ENCODE results near the gene TTC16. TPM values are rescaled to one million over a fixed set of nuclear protein-coding genes. Genes with fewer than 3 reads are reported as not detected.
"Not testable (repeated sequence)": the region's sequence is repeated elsewhere in the genome, so short reads cannot be mapped to it uniquely, and the experiment has no call there.

TTC16 gene
- total RNA-seq, 1 donor from 2014 or later, result 0.18 TPM

GRCh38 chr9:127742435-127743088, 26.7 kb downstream of the TTC16 start:
- Mint-ChIP-seq H3K4me1 (ENCODE audit: low read depth) (no peaks in the 10 kb centered on the region), H3K27me3 (ENCODE audit: low read depth) (no peaks in the 10 kb centered on the region), H3K9me3 (no peaks in the 10 kb centered on the region), H3K4me3 (ENCODE audit: low read depth) (no peak overlapping the region), H3K27ac (no peak overlapping the region), H3K36me3 (ENCODE audit: low read depth) (peaks cover 49% of the 10 kb centered on the region)
- intact Hi-C loops (cut with micrococcal nuclease), result no loop called here
- DNase-seq (ENCODE audit: low spot score), result no peak

GRCh38 chr9:127744398-127745110, 28.7 kb downstream of the TTC16 start:
- Mint-ChIP-seq H3K27me3 (ENCODE audit: low read depth) (no peaks in the 10 kb centered on the region), H3K4me1 (ENCODE audit: low read depth) (no peaks in the 10 kb centered on the region), H3K9me3 (no peaks in the 10 kb centered on the region), H3K27ac (peak overlapping the region; percentile 42), H3K36me3 (ENCODE audit: low read depth) (peaks cover 54% of the 10 kb centered on the region), H3K4me3 (ENCODE audit: low read depth) (no peak overlapping the region)
- no peak for DNase-seq (ENCODE audit: low spot score)
- intact Hi-C loops (cut with micrococcal nuclease), result no loop called here

- Mint-ChIP-seq H3K27ac (peak overlapping the region; percentile 38), H3K4me3 (ENCODE audit: low read depth) (no peak overlapping the region), H3K9me3 (no peaks in the 10 kb centered on the region), H3K27me3 (ENCODE audit: low read depth) (no peaks in the 10 kb centered on the region), H3K4me1 (ENCODE audit: low read depth) (no peaks in the 10 kb centered on the region), H3K36me3 (ENCODE audit: low read depth) (peaks cover 62% of the 10 kb centered on the region)
- DNase-seq (ENCODE audit: low spot score), result no peak
- intact Hi-C loops (cut with micrococcal nuclease), result no loop called here
Observed at GRCh38 chr9:127746959-127747569, 31.2 kb downstream of the TTC16 start.

- intact Hi-C loops (cut with micrococcal nuclease), result no loop called here
- Mint-ChIP-seq H3K36me3 (ENCODE audit: low read depth) (peaks cover 52% of the 10 kb centered on the region), H3K9me3 (no peaks in the 10 kb centered on the region), H3K27ac (no peak overlapping the region), H3K27me3 (ENCODE audit: low read depth) (no peaks in the 10 kb centered on the region), H3K4me3 (ENCODE audit: low read depth) (no peak overlapping the region), H3K4me1 (ENCODE audit: low read depth) (no peaks in the 10 kb centered on the region)
- DNase-seq (ENCODE audit: low spot score), result no peak
Observed at GRCh38 chr9:127749090-127749787, 33.4 kb downstream of the TTC16 start.

DNA sequence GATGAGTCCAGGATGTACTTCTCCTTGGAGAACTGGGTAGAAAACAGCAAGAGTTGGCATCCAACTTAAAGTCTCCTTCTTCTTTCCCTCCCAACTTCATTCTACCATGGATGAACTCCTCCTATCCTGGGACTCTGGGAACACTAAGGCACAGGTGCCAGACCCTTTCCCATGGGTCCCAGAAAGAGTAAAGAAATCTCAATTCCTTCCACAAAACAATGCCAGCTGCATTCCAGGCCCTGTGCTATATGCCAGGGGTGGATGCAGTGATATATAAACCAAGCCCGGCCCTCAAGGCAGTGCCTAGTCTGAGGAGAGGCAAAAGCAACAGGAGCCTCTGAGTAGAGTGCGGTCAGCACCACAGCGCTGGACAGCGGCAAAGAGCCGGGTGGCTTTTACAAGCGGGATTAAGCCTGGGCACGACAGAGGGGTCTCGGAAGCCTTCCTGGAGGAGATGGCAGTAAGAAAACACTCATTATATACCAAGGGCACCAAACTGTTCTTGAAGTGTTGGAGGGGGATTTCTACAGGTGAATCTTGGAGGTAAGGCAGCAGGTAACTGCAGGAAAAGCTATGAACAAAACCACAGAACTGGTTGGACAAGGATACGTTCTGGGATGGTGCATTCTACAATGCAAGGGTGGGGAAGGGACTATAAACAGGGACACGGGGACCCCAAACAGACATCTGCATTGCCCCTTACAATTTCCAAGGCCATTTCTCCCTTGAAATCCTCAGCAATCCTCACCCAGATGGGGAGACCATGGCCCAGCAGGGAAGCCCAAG, 35.6 kb downstream of the TTC16 start:
- Mint-ChIP-seq H3K27ac (no peak overlapping the region), H3K27me3 (ENCODE audit: low read depth) (no peaks in the 10 kb centered on the region), H3K36me3 (ENCODE audit: low read depth) (peaks cover 43% of the 10 kb centered on the region), H3K4me3 (ENCODE audit: low read depth) (no peak overlapping the region), H3K9me3 (no peaks in the 10 kb centered on the region), H3K4me1 (ENCODE audit: low read depth) (no peaks in the 10 kb centered on the region)
- DNase-seq (ENCODE audit: low spot score), result no peak
- intact Hi-C loops (cut with micrococcal nuclease), result no loop called here

DNA sequence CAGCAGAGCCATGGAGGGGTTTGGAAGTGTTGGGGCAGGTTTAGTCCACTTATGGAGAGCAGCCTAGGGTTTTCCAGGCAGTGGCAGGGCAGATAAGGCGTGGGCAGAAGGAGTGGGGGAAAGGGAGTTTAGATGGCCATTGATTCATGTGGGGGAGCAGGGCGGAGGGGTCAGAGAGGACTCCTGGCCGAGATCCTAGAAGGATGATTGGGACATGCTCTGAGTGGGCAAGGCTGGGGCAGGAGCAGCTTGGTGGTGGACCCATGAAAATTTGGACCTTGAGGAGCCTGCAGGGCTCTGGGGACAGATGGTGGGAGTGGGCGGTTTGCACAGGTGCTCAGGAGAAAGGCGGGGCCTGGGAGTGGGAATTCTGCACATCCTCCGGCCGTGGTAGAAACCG, 37.3 kb downstream of the TTC16 start:
- Mint-ChIP-seq H3K36me3 (ENCODE audit: low read depth) (peaks cover 29% of the 10 kb centered on the region), H3K4me3 (ENCODE audit: low read depth) (no peak overlapping the region), H3K9me3 (no peaks in the 10 kb centered on the region), H3K4me1 (ENCODE audit: low read depth) (no peaks in the 10 kb centered on the region), H3K27ac (no peak overlapping the region), H3K27me3 (ENCODE audit: low read depth) (no peaks in the 10 kb centered on the region)
- DNase-seq (ENCODE audit: low spot score), result no peak
- intact Hi-C loops (cut with micrococcal nuclease), result no loop called here

GRCh38 chr9:127753622-127754021, 37.7 kb downstream of the TTC16 start:
- Mint-ChIP-seq H3K9me3 (no peaks in the 10 kb centered on the region), H3K36me3 (ENCODE audit: low read depth) (peaks cover 27% of the 10 kb centered on the region), H3K27ac (no peak overlapping the region), H3K27me3 (ENCODE audit: low read depth) (no peaks in the 10 kb centered on the region), H3K4me3 (ENCODE audit: low read depth) (no peak overlapping the region), H3K4me1 (ENCODE audit: low read depth) (peaks cover 1% of the 10 kb centered on the region)
- no peak for DNase-seq (ENCODE audit: low spot score)
- intact Hi-C loops (cut with micrococcal nuclease), result no loop called here

- Mint-ChIP-seq H3K36me3 (ENCODE audit: low read depth) (peaks cover 25% of the 10 kb centered on the region), H3K27me3 (ENCODE audit: low read depth) (no peaks in the 10 kb centered on the region), H3K4me1 (ENCODE audit: low read depth) (peaks cover 4% of the 10 kb centered on the region), H3K27ac (no peak overlapping the region), H3K9me3 (no peaks in the 10 kb centered on the region), H3K4me3 (ENCODE audit: low read depth) (no peak overlapping the region)
- no peak for DNase-seq (ENCODE audit: low spot score)
- intact Hi-C loops (cut with micrococcal nuclease), result no loop called here
Observed at GRCh38 chr9:127754099-127755060, 38.5 kb downstream of the TTC16 start.

- Mint-ChIP-seq H3K36me3 (ENCODE audit: low read depth) (peaks cover 22% of the 10 kb centered on the region), H3K9me3 (no peaks in the 10 kb centered on the region), H3K27me3 (ENCODE audit: low read depth) (no peaks in the 10 kb centered on the region), H3K4me1 (ENCODE audit: low read depth) (peaks cover 4% of the 10 kb centered on the region), H3K4me3 (ENCODE audit: low read depth) (no peak overlapping the region), H3K27ac (no peak overlapping the region)
- no peak for DNase-seq (ENCODE audit: low spot score)
- intact Hi-C loops (cut with micrococcal nuclease), result no loop called here
Observed at GRCh38 chr9:127755061-127756060, 39.5 kb downstream of the TTC16 start.

GRCh38 chr9:127756233-127756632, 40.4 kb downstream of the TTC16 start:
- Mint-ChIP-seq H3K9me3 (no peaks in the 10 kb centered on the region), H3K36me3 (ENCODE audit: low read depth) (peaks cover 18% of the 10 kb centered on the region), H3K4me3 (ENCODE audit: low read depth) (no peak overlapping the region), H3K27ac (no peak overlapping the region), H3K27me3 (ENCODE audit: low read depth) (no peaks in the 10 kb centered on the region), H3K4me1 (ENCODE audit: low read depth) (peaks cover 4% of the 10 kb centered on the region)
- intact Hi-C loops (cut with micrococcal nuclease), result no loop called here
- DNase-seq (ENCODE audit: low spot score), result no peak

DNA sequence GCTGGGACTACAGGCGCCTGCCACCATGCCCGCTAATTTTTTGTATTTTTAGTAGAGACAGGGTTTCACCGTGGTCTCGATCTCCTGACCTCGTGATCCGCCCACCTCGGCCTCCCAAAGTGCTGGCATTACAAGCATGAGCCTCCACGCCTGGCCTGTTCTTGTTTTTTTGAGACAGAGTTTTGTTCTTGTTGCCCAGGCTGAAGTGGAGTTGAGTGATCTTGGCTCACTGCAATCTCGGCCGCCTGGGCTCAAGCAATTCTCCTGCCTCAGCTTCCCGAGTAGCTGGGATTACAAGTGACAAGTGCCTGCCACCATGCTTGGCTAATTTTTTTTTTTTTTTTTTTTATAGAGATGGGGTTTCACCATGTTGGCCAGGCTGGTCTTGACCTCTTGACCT, 40.9 kb downstream of the TTC16 start:
- peaks cover 13% of the 10 kb centered on the region for H3K36me3 Mint-ChIP-seq (ENCODE audit: low read depth)
- H3K4me3 Mint-ChIP-seq (ENCODE audit: low read depth); H3K27me3 Mint-ChIP-seq (ENCODE audit: low read depth); intact Hi-C loops (cut with micrococcal nuclease); H3K9me3 Mint-ChIP-seq; H3K27ac Mint-ChIP-seq; DNase-seq (ENCODE audit: low spot score); H3K4me1 Mint-ChIP-seq (ENCODE audit: low read depth): not testable (repeated sequence)
